Tongue (tissue), 2 donors: Measurements from ENCODE around the gene ANGPTL2. TPM values are rescaled to one million over a fixed set of nuclear protein-coding genes. Genes with fewer than 3 reads are reported as not detected.

Experiments used
- DNase-seq: peaks from one replicate; pipeline ENCODE4 v3.0.0-alpha.2; 2015
- total RNA-seq: library from RNA; depleted of rRNA; stranded (reverse); fragments of >200 nt; gene quantifications from one replicate; pipeline ENCODE4 v1.2.3, GENCODE V29; 2014

ANGPTL2 gene
- total RNA-seq, 1 donor from 2014 or later, result 78.1 TPM

- DNase-seq, result no peak
Measured at GRCh38 chr9:127093319-127094020, 29.0 kb downstream of the ANGPTL2 start.

- DNase-seq, result no peak
Measured at GRCh38 chr9:127092041-127092608, 30.3 kb downstream of the ANGPTL2 start.

GRCh38 chr9:127091526-127091925, 30.9 kb downstream of the ANGPTL2 start:
- DNase-seq, result no peak

GRCh38 chr9:127090341-127090985, 32.0 kb downstream of the ANGPTL2 start:
- no peak for DNase-seq

GRCh38 chr9:127089631-127090081, 32.8 kb downstream of the ANGPTL2 start:
- no peak for DNase-seq

- no peak for DNase-seq
Measured at GRCh38 chr9:127088724-127089615, 33.5 kb downstream of the ANGPTL2 start.

GRCh38 chr9:127087836-127088235, 34.6 kb downstream of the ANGPTL2 start:
- DNase-seq, result no peak

- no peak for DNase-seq
Measured at GRCh38 chr9:127087411-127087810, 35.0 kb downstream of the ANGPTL2 start.

- no peak for DNase-seq
Measured at GRCh38 chr9:127086771-127087170, 35.7 kb downstream of the ANGPTL2 start.

GRCh38 chr9:127085186-127085585, 37.2 kb downstream of the ANGPTL2 start:
- no peak for DNase-seq

- DNase-seq, result no peak
Measured at GRCh38 chr9:127084076-127085039, 38.1 kb downstream of the ANGPTL2 start.

- DNase-seq, result no peak
Measured at GRCh38 chr9:127083138-127083980, 39.1 kb downstream of the ANGPTL2 start.

- DNase-seq, result no peak
Measured at GRCh38 chr9:127081250-127082185, 40.9 kb downstream of the ANGPTL2 start.

GRCh38 chr9:127079446-127080140, 42.8 kb downstream of the ANGPTL2 start:
- DNase-seq, result no peak

GRCh38 chr9:127078988-127079387, 43.4 kb downstream of the ANGPTL2 start:
- no peak for DNase-seq

- DNase-seq, result no peak
Measured at GRCh38 chr9:127078336-127078735, 44.1 kb downstream of the ANGPTL2 start.

GRCh38 chr9:127077644-127077946, 44.8 kb downstream of the ANGPTL2 start:
- no peak for DNase-seq

GRCh38 chr9:127076860-127077643, 45.4 kb downstream of the ANGPTL2 start:
- no peak for DNase-seq
